Subcutaneous abdominal adipose tissue (tissue), 5 donors: ENCODE results near the gene DHRS2.

Source experiments
- H3K27ac ChIP-seq: one replicate; pipeline ENCODE4 v1.7.0; 2013; ENCODE audit warnings: low read depth, mild to moderate bottlenecking, inconsistent platforms, low read length, moderate library complexity
- H3K27me3 ChIP-seq, 5 donors: one replicate each; pipeline ENCODE4 v1.7.0; 2013; ENCODE audit warnings: low read length in 5 of 5, inconsistent platforms in 1 of 5; ENCODE audit not compliant: control insufficient read depth in 5 of 5, insufficient read depth in 4 of 5
- H3K36me3 ChIP-seq, 5 donors: one replicate each; pipeline ENCODE4 v1.7.0; 2013; ENCODE audit warnings: low read length in 5 of 5; ENCODE audit not compliant: control insufficient read depth in 5 of 5, insufficient read depth in 5 of 5
- H3K4me1 ChIP-seq, 5 donors: one replicate each; pipeline ENCODE4 v1.7.0; 2013; ENCODE audit warnings: low read length in 5 of 5, mild to moderate bottlenecking in 3 of 5, moderate library complexity in 1 of 5; ENCODE audit not compliant: control insufficient read depth in 5 of 5, insufficient read depth in 5 of 5
- H3K4me3 ChIP-seq, 5 donors: one replicate each; pipeline ENCODE4 v1.7.0; 2013; ENCODE audit warnings: low read length in 5 of 5, low read depth in 1 of 5
- H3K9ac ChIP-seq, 5 donors: one replicate each; pipeline ENCODE4 v1.7.0; 2013; ENCODE audit warnings: low read length in 5 of 5, mild to moderate bottlenecking in 4 of 5, moderate library complexity in 3 of 5
- H3K9me3 ChIP-seq, 5 donors: one replicate each; pipeline ENCODE4 v1.7.0; 2013; ENCODE audit warnings: low read length in 5 of 5; ENCODE audit not compliant: control insufficient read depth in 5 of 5
- donor health status: healthy.
- donor health status: healthy.
- donor health status: healthy.
- donor health status: healthy.
- donor health status: healthy.

DHRS2 gene

DNA sequence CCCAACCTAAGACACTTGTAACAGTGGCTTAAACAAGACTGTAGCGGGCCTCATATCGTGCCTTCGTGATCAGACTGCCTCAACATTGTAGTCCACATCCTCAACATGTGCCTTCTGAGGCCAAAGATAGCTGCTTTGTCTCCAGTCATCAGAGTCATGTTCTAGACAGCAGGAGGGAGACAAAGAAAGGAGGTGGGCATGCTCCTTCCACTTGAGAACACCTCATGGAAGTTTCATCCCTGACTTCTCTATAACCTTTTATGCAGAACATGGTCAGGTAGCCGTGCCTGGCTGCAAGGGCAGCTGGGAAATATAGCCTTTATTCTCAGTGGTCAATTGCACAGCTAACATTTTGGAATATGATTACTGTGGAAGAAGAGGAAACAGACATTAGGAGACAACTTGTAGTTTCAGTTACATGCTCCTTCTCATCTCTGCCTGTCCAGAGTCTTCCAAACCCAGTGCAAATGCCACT lies 25.3 kb upstream of the DHRS2 start:
- Histone ChIP-seq H3K27me3 (peaks cover 0 to 6% (median 2%) of the 10 kb centered on the region in 5 donors), H3K4me3 (no peak overlapping the region), H3K4me1 (no peaks in the 10 kb centered on the region), H3K27ac (no peak overlapping the region), H3K9me3 (no peaks in the 10 kb centered on the region), H3K36me3 (no peaks in the 10 kb centered on the region), H3K9ac (no peak overlapping the region)

DNA sequence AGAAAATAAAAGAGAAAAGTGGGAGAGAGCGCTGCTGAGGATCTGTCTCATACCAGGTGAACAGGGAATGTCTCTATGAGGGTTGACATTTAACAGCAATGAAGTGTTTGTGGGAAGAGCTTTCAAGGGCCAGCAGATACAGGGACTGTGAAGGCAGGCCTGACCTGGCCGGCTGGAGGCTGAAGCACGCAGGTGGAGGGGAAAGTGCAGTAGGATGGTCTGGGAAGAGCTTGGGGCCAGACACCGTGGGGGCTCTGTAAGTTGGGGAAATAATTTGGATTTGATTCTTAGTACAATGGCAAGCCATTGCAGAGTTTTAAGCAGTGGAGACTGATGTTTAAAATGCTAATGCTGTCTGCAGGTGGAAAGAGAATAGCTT lies 23.8 kb upstream of the DHRS2 start:
- no peaks in the 10 kb centered on the region for H3K9me3 ChIP-seq
- peaks cover 0 to 2% (median 0%) of the 10 kb centered on the region in 5 donors for H3K27me3 ChIP-seq
- H3K36me3 ChIP-seq: no peaks in the 10 kb centered on the region
- H3K4me1 ChIP-seq: no peaks in the 10 kb centered on the region
- H3K9ac ChIP-seq: no peak overlapping the region
- no peak overlapping the region for H3K4me3 ChIP-seq
- H3K27ac ChIP-seq: no peak overlapping the region

DNA sequence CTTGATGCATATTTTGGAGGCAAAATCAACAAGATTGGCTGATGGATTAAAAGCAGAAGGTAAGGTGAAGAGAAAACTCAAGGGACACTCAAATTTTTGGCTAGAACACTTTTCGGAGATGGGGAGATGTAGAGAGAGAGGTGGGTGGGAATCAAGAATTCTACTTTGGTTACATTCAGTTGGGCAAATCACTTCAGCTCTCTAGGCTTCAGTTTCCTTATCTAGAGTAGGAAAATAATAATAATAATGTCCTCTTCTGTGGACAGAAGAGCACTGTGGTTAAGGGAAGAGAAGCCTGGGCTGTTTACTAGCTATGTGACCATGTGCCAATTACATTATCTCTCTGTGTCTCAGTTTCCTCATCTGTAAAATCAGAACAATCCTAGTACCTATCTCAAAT lies 23.4 kb upstream of the DHRS2 start:
- H3K9me3 ChIP-seq: no peaks in the 10 kb centered on the region
- no peak overlapping the region for H3K27ac ChIP-seq
- H3K4me1 ChIP-seq: no peaks in the 10 kb centered on the region
- H3K27me3 ChIP-seq: peaks cover 0 to 2% (median 0%) of the 10 kb centered on the region in 5 donors
- no peaks in the 10 kb centered on the region for H3K36me3 ChIP-seq
- H3K9ac ChIP-seq: no peak overlapping the region
- H3K4me3 ChIP-seq: no peak overlapping the region

GRCh38 chr14:23613242-23614070 lies 22.7 kb upstream of the DHRS2 start:
- H3K4me1 ChIP-seq: no peaks in the 10 kb centered on the region
- H3K27me3 ChIP-seq: peaks cover 0 to under 1% (median 0%) of the 10 kb centered on the region in 5 donors
- no peak overlapping the region for H3K27ac ChIP-seq
- no peak overlapping the region for H3K9ac ChIP-seq
- H3K36me3 ChIP-seq: no peaks in the 10 kb centered on the region
- H3K9me3 ChIP-seq: no peaks in the 10 kb centered on the region
- no peak overlapping the region for H3K4me3 ChIP-seq

GRCh38 chr14:23614395-23614828 lies 21.8 kb upstream of the DHRS2 start:
- no peak overlapping the region for H3K4me3 ChIP-seq
- H3K4me1 ChIP-seq: no peaks in the 10 kb centered on the region
- H3K27ac ChIP-seq: no peak overlapping the region
- no peaks in the 10 kb centered on the region for H3K9me3 ChIP-seq
- no peaks in the 10 kb centered on the region for H3K27me3 ChIP-seq
- H3K36me3 ChIP-seq: no peaks in the 10 kb centered on the region
- no peak overlapping the region for H3K9ac ChIP-seq

GRCh38 chr14:23615856-23616255 lies 20.3 kb upstream of the DHRS2 start:
- Histone ChIP-seq H3K27me3 (peaks cover 0 to 2% (median 0%) of the 10 kb centered on the region in 5 donors), H3K9ac (no peak overlapping the region), H3K4me1 (no peaks in the 10 kb centered on the region), H3K9me3 (no peaks in the 10 kb centered on the region), H3K4me3 (no peak overlapping the region), H3K27ac (no peak overlapping the region), H3K36me3 (no peaks in the 10 kb centered on the region)

- Histone ChIP-seq H3K27me3 (peaks cover 0 to 2% (median 0%) of the 10 kb centered on the region in 5 donors), H3K27ac (no peak overlapping the region), H3K9ac (no peak overlapping the region), H3K4me3 (no peak overlapping the region), H3K9me3 (no peaks in the 10 kb centered on the region), H3K4me1 (no peaks in the 10 kb centered on the region), H3K36me3 (no peaks in the 10 kb centered on the region)
Measured at GRCh38 chr14:23617539-23617938, 18.6 kb upstream of the DHRS2 start.

GRCh38 chr14:23618415-23618988 lies 17.7 kb upstream of the DHRS2 start:
- Histone ChIP-seq H3K9ac (no peak overlapping the region), H3K27ac (no peak overlapping the region), H3K36me3 (no peaks in the 10 kb centered on the region), H3K27me3 (peaks cover 0 to 8% (median 0%) of the 10 kb centered on the region in 5 donors), H3K4me3 (no peak overlapping the region), H3K9me3 (no peaks in the 10 kb centered on the region), H3K4me1 (no peaks in the 10 kb centered on the region)

GRCh38 chr14:23620177-23620702 lies 15.9 kb upstream of the DHRS2 start:
- Histone ChIP-seq H3K27me3 (peaks cover 0 to 8% (median 0%) of the 10 kb centered on the region in 5 donors), H3K27ac (no peak overlapping the region), H3K9me3 (peaks cover 6 to 15% (median 13%) of the 10 kb centered on the region in 5 donors), H3K36me3 (no peaks in the 10 kb centered on the region), H3K4me1 (no peaks in the 10 kb centered on the region), H3K9ac (no peak overlapping the region), H3K4me3 (no peak overlapping the region)
